ENCODE results near the gene COL9A2. TPM values are rescaled to one million over a fixed set of nuclear protein-coding genes. Genes with fewer than 3 reads are reported as not detected.

Gene COL9A2
- polyA plus RNA-seq, 1 of the 3 experiments (the other 2 are of a cell fraction): 0.94 TPM

- H3K4me3 ChIP-seq (ENCODE audit: low read depth in 2 of 2, low read length in 1 of 2): no peak overlapping the region
- no peaks in the 10 kb centered on the region for H3K79me2 ChIP-seq (ENCODE audit: insufficient read depth)
- H3F3A ChIP-seq (replicated peaks; ENCODE audit: insufficient read depth): no peaks in the 10 kb centered on the region
- no peak for DNase-seq
- no peaks in the 10 kb centered on the region for H3K9me2 ChIP-seq
- H3K27ac ChIP-seq (ENCODE audit: low read depth in 2 of 2, low read length in 1 of 2): no peak overlapping the region
- H3K27me3 ChIP-seq (ENCODE audit: insufficient read depth): no peaks in the 10 kb centered on the region; the same call in 1 of the 2 replicates
- POLR2A ChIA-PET: no interaction called here
- CTCF ChIA-PET: interaction anchor here (0.9 to 11.8 kb wide), 6 partner anchors 27 to 199 kb away, joined by 3 to 280 read pairs (median 6); no protein-coding TSS in a partner anchor
- no peaks in the 10 kb centered on the region for H3K9me3 ChIP-seq
- TF ChIP-seq RXRA (IDR thresholded peaks at IDR 0.05; ENCODE audit: borderline replicate concordance, low read depth): no peak
- TF ChIP-seq TEAD4 (IDR thresholded peaks at IDR 0.05; ENCODE audit: borderline replicate concordance, insufficient read depth): no peak
- no peak for TF ChIP-seq EZH2phosphoT487 (IDR thresholded peaks at IDR 0.05; ENCODE audit: borderline replicate concordance, low read depth)
- TF ChIP-seq CHD2 (IDR thresholded peaks at IDR 0.05; ENCODE audit: low read length, partially characterized antibody): no peak
- no peak for TF ChIP-seq FOXM1 (IDR thresholded peaks at IDR 0.05; ENCODE audit: low read depth)
- WGBS (ENCODE audit: low lambda C conversion rate): 48% methylated on average over 6 of the region's 6 CpGs
- no peak overlapping the region for H3K9ac ChIP-seq
- no peaks in the 10 kb centered on the region for H3K36me3 ChIP-seq (replicated peaks in 1 of 2; ENCODE audit: control insufficient read depth in 1 of 2, insufficient read depth in 2 of 2, low read length in 1 of 2)
- H4K20me1 ChIP-seq (ENCODE audit: insufficient read depth): no peaks in the 10 kb centered on the region
- no peaks in the 10 kb centered on the region; a peak in 1 of 4 replicates for H3K4me1 ChIP-seq (ENCODE audit: control insufficient read depth in 1 of 2, insufficient read depth in 2 of 2, low read depth in 1 of 2, low read length in 1 of 2)
- H3K4me2 ChIP-seq: no peak overlapping the region
- no peak overlapping the region for H2AFZ ChIP-seq (ENCODE audit: low read depth)
These were observed 24.6 kb upstream of the COL9A2 start for GRCh38 chr1:40341491-40342380.

GRCh38 chr1:40339420-40340323 lies 22.6 kb upstream of the COL9A2 start:
- H3K9ac ChIP-seq: no peak overlapping the region
- no peaks in the 10 kb centered on the region; a peak in 1 of 4 replicates for H3K4me1 ChIP-seq (ENCODE audit: control insufficient read depth in 1 of 2, insufficient read depth in 2 of 2, low read depth in 1 of 2, low read length in 1 of 2)
- H3K9me2 ChIP-seq: no peaks in the 10 kb centered on the region
- H4K20me1 ChIP-seq (ENCODE audit: insufficient read depth): no peaks in the 10 kb centered on the region
- no peak for DNase-seq
- WGBS (ENCODE audit: low lambda C conversion rate): 43% methylated on average over 6 of the region's 6 CpGs
- H2AFZ ChIP-seq (ENCODE audit: low read depth): no peak overlapping the region
- no peak overlapping the region for H3K4me3 ChIP-seq (ENCODE audit: low read depth in 2 of 2, low read length in 1 of 2)
- CTCF ChIA-PET: interaction anchor here (0.6 to 11.8 kb wide), 70 partner anchors 11 to 461 kb away, joined by 3 to 280 read pairs (median 6); partner anchors contain the start of genes COL9A2, RLF, SMAP2 and TMCO2
- no peaks in the 10 kb centered on the region for H3K36me3 ChIP-seq (replicated peaks in 1 of 2; ENCODE audit: control insufficient read depth in 1 of 2, insufficient read depth in 2 of 2, low read length in 1 of 2)
- H3K9me3 ChIP-seq: no peaks in the 10 kb centered on the region
- POLR2A ChIA-PET: interaction anchor here (0.5 to 1.7 kb wide), 2 partner anchors 24 to 215 kb away, joined by 3 to 5 read pairs; no protein-coding TSS in a partner anchor
- H3K27ac ChIP-seq (ENCODE audit: low read depth in 2 of 2, low read length in 1 of 2): no peak overlapping the region
- no peak overlapping the region for H3K4me2 ChIP-seq
- no peaks in the 10 kb centered on the region for H3F3A ChIP-seq (replicated peaks; ENCODE audit: insufficient read depth)
- no peaks in the 10 kb centered on the region for H3K79me2 ChIP-seq (ENCODE audit: insufficient read depth)
- H3K27me3 ChIP-seq (ENCODE audit: insufficient read depth): no peaks in the 10 kb centered on the region; the same call in 1 of the 2 replicates
- TF ChIP-seq USF1 (IDR thresholded peaks at IDR 0.05; ENCODE audit: borderline replicate concordance, low read depth) (no peak), EP300 (IDR thresholded peaks at IDR 0.05; ENCODE audit: borderline replicate concordance in 1 of 2, low read depth in 1 of 2, low read length in 1 of 2) (no peak), PBX3 (IDR thresholded peaks at IDR 0.05) (no peak), CTCF (IDR thresholded peaks at IDR 0.05) (no peak), TAF1 (IDR thresholded peaks at IDR 0.05; ENCODE audit: borderline replicate concordance, low read depth, low read length) (no peak), ZBTB33 (IDR thresholded peaks at IDR 0.05; ENCODE audit: borderline replicate concordance, low read depth) (no peak), FOXJ3 (CRISPR knock-in tag; IDR thresholded peaks at IDR 0.05) (no peak)

Measured in SK-N-SH (cell line).